ENCODE results near the gene OGFOD3.
A peak's percentile ranks its signal among the peaks of the same experiment; 100 is the strongest.
"Not testable (repeated sequence)": the region's sequence is repeated elsewhere in the genome, so short reads cannot be mapped to it uniquely, and the experiment has no call there.

Gene OGFOD3

DNA sequence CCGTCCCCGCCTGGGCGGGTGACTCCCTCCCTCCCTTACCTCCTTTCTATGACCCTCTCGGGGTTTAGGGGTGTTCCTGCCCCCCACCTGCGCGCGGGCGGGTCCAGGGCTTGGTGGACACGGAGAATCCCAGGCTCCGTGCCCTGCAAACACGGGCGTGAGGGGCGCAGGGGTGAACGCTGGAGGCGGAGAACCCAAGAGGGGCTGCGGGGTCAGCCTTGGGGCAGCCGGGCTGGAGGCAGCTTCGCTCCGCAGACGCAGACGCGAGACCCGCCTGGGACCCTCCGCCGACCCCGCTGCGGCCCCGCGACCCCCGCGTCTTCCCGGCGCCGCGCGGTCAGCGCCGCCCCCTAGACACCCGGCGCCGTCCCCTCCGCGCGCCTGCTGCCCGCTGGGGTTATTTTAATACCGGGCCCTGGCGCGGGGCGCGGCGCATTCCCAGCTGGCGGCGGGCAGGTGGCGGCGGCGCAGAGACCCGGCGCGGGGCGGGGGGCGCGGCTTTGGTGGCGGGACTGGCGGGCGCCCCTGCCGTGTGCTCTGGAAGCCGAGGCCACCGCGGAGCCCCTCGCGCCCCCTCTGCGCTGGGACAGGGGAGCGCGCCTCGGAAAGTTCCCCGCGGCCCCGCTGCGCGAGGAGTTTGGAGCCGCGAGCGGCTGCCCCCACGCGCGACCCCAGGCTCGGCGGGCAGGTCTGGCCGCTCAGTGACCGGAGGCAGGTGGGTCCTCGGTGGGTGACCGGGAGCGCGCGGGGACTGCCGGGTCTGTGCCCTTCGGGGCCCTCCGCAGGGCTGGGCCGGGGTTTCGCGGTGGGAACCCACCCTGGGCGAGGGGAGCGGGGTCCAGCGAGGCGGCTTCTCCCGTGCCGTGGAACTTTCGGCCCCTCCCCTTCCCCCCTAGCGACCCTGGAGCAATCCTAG is 46.8 kb downstream of the OGFOD3 start, which contains the start of gene UTS2R:
Gene UTS2R (plus strand): TSS at position 433 of the 916 bp plus-strand sequence. CDS start 2,560 bp downstream, outside the sequence.
- no peak for DNase-seq

DNA sequence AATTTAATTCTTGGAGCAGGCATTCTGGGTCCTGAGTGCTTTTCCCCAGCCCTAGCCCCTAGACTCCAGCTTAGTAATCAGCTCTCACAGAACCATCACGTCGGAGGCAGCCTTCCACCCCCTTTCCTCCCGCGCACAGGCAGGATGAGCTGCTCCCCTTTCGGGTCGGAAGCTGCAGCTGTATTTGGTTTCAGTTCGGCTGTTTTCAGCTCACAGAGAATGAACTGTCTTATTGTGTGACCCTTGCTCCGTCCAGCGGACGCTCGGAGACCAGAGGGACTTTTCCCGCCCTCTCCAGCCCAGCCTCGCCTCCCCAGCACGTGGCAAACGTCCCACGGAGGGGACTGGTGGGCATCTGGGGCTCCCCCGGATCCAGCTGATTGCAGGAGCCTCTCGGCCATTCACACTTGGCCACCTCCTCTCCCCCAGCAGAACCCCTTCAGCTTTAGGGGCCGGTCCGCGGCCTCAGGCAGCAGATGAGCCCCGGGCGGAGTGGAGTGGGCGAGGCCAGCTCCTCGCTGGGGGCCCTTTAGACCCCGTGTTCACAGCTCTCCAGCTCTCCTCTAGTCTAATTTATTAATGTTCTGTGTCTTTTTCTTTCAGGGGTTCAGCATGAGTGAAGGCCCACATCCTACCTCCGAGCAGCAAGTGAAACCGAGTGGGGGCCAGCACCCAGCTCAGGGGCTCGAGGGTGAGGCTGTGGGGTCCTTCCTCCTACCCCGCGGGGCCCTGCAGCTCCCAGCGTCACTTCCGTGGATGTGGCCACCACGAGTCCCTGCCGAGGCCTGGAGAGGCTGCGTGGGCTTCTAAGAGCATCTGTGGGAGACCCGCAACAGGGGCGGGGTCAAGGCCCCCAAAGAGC is 47.7 kb downstream of the OGFOD3 start:
- no peak for DNase-seq

DNA sequence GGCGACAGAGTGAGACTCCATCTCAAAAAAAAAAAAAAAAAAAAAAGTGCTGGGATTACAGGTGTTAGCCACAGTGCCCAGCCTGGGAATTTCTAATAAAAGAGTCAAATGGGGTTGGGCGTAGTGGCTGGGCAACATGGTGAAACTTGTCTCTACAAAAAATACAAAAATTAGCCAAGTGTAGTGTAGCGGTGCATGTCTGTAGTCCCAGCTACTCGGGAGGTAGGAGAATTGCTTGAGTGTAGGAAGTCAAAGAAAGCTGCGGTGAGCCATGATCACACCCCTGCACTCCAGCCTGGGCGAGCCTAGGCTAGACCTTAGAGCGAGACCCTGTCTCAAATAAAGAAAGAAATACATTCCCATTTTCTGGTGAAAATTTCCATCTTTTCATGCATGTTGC is 49.2 kb downstream of the OGFOD3 start:
- DNase-seq, result no peak

GRCh38 chr17:82367724-82368524 is 50.5 kb downstream of the OGFOD3 start:
- DNase-seq, result no peak

DNA sequence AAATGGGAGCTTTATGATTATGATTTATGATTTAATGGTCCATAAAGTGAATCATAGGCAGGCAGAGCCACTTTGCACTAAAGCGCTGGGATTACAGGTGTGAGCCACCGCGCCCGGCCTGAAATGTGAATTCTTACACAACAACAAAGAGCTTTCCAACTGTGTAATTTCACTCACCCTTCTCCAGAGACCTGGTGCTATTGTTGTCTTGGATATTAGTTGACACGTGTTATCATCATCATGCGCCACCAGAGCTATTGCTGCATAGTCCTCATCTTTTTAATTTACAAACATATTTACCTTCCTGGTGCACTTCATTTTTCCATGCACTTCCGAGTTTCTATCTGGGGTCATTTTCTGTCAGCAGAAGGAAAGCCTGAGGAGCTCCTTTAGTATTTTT is 51.6 kb downstream of the OGFOD3 start:
- DNase-seq, result no peak

- no peak for DNase-seq
These were observed 52.6 kb downstream of the OGFOD3 start for GRCh38 chr17:82365606-82366295.

- no peak for DNase-seq
These were observed 56.3 kb downstream of the OGFOD3 start for GRCh38 chr17:82361885-82362633.

- not testable (repeated sequence) for DNase-seq
These were observed 58.8 kb downstream of the OGFOD3 start for GRCh38 chr17:82359451-82360074.

GRCh38 chr17:82358465-82359350 is 59.7 kb downstream of the OGFOD3 start, which contains the start of gene TEX19:
Gene TEX19 (plus strand): TSS chr17:82359247. CDS start chr17:82362151, 2,904 bp downstream.
- DNase-seq, result peak; percentile 74

DNA sequence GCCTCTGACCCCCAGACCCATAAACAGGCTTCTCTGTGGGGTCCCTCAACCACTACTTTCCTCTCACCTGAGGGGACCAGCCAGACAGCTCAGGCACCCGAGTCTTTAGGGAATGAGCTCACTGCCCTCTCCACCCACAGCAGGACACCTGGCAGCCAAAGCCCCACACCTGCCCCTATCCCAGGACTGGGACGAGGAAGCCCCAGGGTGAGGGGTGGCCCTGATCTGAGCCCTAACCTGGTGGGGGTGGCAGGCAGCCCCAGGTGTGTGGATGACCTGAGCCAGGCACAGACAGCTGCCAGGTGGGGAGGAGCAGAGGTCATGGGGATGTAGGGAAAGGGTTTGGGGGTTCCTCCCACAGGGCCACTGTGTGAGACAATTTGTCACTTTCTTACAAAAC is 61.0 kb downstream of the OGFOD3 start:
- no peak for DNase-seq

DNA sequence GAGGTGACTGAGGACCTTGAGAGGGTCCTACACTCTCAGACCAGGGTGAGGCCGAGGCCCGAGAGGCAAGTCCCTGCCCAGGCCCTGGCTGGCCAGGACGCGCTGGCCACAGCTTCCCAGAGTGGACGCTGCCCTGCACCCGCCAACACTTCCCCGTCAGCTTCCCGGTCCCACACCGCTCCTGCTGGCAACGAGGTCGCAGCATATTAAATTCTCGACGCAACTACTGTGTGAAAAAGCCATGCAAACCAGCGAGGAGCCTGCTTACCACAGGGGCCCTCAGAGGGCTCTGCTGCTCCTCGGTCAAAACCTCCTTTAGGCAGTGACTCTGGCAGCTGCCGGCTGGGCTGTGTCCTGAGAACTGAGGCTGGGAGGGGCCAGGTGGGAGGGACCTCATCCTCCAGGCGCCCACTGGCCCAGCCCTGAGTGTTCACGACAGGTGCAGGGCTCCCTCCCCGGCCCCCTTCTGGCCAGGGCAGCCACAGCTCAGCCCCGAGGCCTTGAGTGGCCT is 61.5 kb downstream of the OGFOD3 start:
- DNase-seq, result peak; percentile 50

GRCh38 chr17:82355770-82356427 is 62.5 kb downstream of the OGFOD3 start:
- DNase-seq, result no peak

DNA sequence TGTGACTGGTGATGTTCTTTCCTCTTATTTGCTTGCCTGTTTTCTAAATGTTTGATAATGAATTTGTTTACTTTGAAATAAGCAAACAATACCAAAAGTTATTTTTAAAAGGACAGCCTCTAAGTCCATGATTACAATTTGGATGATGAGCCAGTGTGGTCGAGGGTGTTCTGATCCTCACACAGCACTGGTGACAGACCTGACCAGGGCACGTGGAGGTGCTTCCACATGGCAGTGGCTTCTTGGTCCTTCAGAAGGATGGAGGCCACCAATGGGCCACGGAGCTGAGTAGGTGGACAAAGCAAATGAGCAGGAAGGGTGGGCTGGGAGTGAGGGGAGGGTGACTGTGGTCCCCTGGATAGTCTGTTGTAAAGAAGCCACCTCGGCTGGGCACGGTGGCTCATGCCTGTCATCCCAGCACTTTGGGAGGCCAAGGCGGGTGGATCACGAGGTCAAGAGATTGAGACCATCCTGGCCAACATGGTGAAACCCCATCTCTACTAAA is 63.5 kb downstream of the OGFOD3 start:
- DNase-seq, result no peak

GRCh38 chr17:82353484-82353883 is 64.9 kb downstream of the OGFOD3 start:
- DNase-seq, result peak; percentile 84

GRCh38 chr17:82351713-82352488 is 66.5 kb downstream of the OGFOD3 start:
- peak; percentile 89 for DNase-seq

GRCh38 chr17:82351254-82351712 is 67.1 kb downstream of the OGFOD3 start:
- peak; percentile 40 for DNase-seq

GRCh38 chr17:82350182-82351030 is 68.0 kb downstream of the OGFOD3 start:
- DNase-seq, result peak; percentile 24

All from SHP77 treated with DMSO at 0.1 percent for 48 hours (cell line).